H7 (cell line): ENCODE data around the gene SBSN. TPM values are rescaled to one million over a fixed set of nuclear protein-coding genes. Genes with fewer than 3 reads are reported as not detected.

Experiments
- DNase-seq: peaks from one replicate; pipeline ENCODE4 v3.0.0; 2012
- H3K27me3 ChIP-seq: 2 replicates; pipeline ENCODE4 v1.6.0; 2011; ENCODE audit warnings: mild to moderate bottlenecking, low read length; ENCODE audit not compliant: control insufficient read depth, insufficient read depth
- H3K36me3 ChIP-seq: replicated peaks from 2 replicates; pipeline ENCODE4 v1.5.1; 2011; ENCODE audit warnings: low read length; ENCODE audit not compliant: control insufficient read depth, insufficient read depth
- H3K4me3 ChIP-seq: 2 replicates; pipeline ENCODE4 v1.5.1; 2011; ENCODE audit warnings: low read depth, mild to moderate bottlenecking, control low read depth, low read length, moderate library complexity; ENCODE audit not compliant: insufficient read depth
- total RNA-seq: library from RNA; depleted of rRNA; stranded (reverse); fragments of >200 nt; shearing (Covaris generic); gene quantifications from 2 replicates; pipeline ENCODE4 v1.2.3, GENCODE V29; 2014

SBSN gene
- total RNA-seq, 1 experiment from 2014 or later: not detected

DNA sequence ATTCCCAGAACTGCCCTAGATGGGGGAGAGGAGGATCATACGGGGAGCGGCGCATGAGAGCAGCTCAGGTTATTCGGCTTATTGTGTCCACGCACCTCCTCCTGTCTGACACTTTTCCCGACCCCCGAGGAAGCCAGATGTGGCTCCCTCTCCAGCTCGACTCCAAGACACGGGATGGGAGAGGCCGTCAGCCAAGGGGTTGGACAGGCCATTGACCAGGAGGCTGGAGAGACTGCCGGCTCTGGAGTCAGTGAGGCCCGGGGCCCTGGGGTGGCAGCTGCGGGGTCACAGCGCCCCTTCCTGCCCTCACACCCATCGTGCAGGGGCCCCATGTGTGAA, 17.5 kb downstream of the SBSN start:
- H3K27me3 ChIP-seq: peaks cover 4% of the 10 kb centered on the region
- H3K4me3 ChIP-seq: peak overlapping the region; percentile 6; the same call in 1 of the 2 replicates
- no peak for DNase-seq
- peaks cover 16% of the 10 kb centered on the region for H3K36me3 ChIP-seq

DNA sequence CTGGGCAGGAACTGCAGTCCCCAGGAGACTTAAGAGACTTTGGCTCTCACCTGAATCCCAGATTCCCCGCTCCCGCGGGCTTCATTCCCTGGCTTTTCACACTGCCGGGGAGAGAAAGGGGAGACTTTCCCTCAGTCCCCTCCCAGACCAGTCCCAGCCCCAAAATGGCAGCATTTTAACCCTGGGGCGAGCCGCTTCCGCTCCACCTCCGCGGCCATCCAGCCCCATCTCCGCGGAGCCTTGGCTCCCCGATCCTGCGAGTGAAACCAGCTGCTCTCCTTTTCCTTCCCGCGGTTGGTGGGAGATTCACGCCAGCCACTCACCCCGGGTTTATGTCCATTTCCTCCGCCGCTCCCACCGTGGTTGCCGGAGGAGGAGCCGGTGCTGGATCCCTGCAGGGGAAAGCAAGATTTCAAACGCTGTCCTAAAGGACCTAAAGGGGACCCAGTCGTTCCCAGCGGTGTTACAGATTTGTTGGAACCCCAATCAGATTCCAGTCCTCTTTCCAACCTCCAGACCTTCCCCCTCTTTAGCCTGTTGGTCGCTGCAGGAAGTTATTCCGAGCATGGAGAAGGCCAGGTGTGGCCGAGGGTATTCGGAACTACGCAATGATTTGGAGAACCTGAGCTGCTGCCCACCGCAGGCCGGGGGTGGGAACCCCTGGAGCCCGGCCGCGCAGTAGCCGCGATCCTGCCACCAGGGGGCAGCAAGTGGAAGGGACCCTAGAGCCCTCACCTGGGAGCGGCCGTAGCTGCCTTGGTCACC, 18.1 kb downstream of the SBSN start:
- Histone ChIP-seq H3K27me3 (peaks cover 4% of the 10 kb centered on the region), H3K36me3 (peaks cover 21% of the 10 kb centered on the region), H3K4me3 (peak overlapping the region; percentile 66)
- peak; percentile 99 for DNase-seq

DNA sequence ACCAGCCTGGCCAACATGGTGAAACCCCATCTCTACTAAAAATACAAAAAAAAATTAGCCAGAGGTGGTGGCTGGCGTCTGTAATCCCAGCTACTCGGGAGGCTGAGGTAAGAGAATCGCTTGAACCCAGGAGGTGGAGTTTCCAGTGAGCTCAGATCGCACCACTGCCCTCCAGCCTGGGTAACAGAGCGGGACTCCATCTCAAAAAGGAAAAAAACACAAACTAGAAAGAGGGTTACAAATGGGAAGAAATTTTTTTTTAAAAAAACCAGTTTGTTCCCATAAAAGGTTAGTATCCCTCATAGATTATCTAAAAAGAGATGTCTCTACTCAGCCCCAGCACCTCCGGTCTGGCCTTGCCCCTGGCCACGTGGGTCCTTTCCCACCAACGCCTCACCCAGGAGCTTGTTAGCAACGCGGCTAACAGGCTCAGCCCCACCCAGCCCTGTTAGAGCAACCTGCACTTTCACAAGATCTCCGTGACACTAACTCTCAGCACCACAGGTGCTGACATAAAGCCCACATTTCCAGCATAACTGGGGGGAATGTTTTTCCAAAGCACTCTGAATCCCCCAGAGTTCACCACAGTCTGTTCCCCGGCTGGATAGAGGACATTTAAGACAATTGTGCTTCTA, 19.0 kb downstream of the SBSN start:
- peak; percentile 81 for DNase-seq
- H3K36me3 ChIP-seq: peaks cover 24% of the 10 kb centered on the region
- peaks cover 2% of the 10 kb centered on the region for H3K27me3 ChIP-seq
- H3K4me3 ChIP-seq: peak overlapping the region; percentile 66

DNA sequence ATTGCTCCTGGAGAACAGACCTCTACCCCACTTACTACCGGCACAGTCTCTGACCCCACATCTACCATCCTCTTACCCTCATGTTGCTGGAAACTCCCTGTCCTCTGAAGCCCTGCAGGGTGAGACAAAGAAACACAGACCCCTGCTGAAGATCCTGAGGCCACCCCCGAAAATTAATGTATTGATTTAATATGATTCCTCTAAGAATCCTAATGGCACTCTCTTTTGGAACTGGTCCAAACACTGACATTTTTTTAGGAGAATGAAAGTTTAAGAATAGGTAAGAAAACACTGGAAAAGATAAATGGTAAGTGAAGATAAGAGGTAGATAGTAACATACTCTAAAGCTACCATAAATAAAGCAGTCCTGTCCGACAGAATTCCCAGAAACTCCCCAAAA, 20.0 kb downstream of the SBSN start:
- Histone ChIP-seq H3K27me3 (peaks cover 2% of the 10 kb centered on the region), H3K4me3 (no peak overlapping the region), H3K36me3 (peaks cover 29% of the 10 kb centered on the region)
- no peak for DNase-seq

DNA sequence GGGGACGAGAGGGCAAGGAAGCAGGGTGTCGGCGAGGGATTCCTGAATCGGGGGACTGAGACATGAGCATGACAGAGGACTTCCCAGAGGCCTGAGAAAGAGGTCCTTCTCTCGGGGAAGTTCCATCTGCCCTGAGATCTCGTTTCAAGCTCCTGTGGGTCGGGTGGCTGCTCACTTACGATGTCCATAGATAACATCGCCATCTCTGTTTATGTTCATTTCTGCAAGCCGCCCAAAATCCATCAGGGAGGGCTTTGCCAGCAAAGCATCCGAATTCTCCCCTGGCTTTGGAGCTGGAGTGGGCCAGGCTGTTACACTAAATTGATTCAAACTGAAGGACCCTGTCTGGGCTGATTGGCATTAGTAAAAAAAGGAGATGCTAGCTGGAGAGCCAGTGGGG, 20.6 kb downstream of the SBSN start:
- peaks cover 29% of the 10 kb centered on the region for H3K36me3 ChIP-seq
- DNase-seq: no peak
- no peaks in the 10 kb centered on the region; the same call in 1 of the 2 replicates for H3K27me3 ChIP-seq
- H3K4me3 ChIP-seq: no peak overlapping the region

DNA sequence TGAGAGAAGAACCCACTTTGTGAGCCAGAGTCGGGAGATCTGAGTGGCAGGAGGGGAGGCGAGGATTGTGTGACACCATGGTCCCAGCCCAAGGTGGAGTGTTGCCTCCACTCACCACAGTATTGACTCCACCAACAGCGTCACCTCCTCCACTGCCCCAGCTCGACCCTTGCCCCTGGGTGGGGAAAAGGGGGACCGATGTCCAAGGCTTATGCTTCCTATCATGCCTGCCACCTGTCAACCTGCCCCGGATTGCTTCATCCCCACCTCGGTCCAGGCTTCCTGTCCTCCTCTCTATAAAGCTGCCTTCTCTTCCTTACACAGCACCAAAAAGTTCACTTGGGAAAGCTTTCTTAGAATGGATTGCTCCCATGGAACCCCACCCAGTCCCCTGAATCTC, 22.1 kb downstream of the SBSN start:
- Histone ChIP-seq H3K27me3 (no peaks in the 10 kb centered on the region), H3K36me3 (peaks cover 35% of the 10 kb centered on the region)

GRCh38 chr19:35502751-35503150, 25.4 kb downstream of the SBSN start:
- H3K36me3 ChIP-seq: peaks cover 47% of the 10 kb centered on the region
- no peak for DNase-seq

More for the DNA sequence above, 22.1 kb downstream of the SBSN start:
- no peak overlapping the region for H3K4me3 ChIP-seq
- DNase-seq: no peak

DNA sequence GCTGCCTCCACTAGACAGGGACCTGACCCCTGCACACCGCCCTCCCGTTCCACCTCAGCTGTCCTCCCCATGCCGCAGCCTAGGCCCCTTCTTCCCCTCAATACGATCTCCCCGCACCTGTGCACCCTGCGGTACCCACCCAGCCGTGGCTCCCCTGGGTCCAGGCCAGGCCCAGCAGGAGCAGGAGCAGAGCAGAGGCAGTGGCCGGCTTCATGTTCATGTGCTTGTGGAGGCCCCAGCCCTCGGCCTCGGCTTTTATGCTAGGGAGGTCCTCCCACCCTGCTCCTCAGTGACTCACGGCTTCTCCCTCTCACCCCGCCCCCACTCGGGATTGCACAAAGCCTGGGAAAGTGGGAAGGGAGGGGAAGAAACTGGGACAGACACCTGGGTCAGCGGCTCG, 26.4 kb downstream of the SBSN start:
- H3K36me3 ChIP-seq: peaks cover 44% of the 10 kb centered on the region
- DNase-seq: no peak
- no peaks in the 10 kb centered on the region for H3K27me3 ChIP-seq
- H3K4me3 ChIP-seq: no peak overlapping the region

More at GRCh38 chr19:35502751-35503150, 25.4 kb downstream of the SBSN start:
- no peak overlapping the region for H3K4me3 ChIP-seq
- no peaks in the 10 kb centered on the region for H3K27me3 ChIP-seq

GRCh38 chr19:35500611-35501010, 27.5 kb downstream of the SBSN start:
- H3K36me3 ChIP-seq: peaks cover 35% of the 10 kb centered on the region
- H3K4me3 ChIP-seq: no peak overlapping the region
- no peak for DNase-seq
- H3K27me3 ChIP-seq: no peaks in the 10 kb centered on the region

DNA sequence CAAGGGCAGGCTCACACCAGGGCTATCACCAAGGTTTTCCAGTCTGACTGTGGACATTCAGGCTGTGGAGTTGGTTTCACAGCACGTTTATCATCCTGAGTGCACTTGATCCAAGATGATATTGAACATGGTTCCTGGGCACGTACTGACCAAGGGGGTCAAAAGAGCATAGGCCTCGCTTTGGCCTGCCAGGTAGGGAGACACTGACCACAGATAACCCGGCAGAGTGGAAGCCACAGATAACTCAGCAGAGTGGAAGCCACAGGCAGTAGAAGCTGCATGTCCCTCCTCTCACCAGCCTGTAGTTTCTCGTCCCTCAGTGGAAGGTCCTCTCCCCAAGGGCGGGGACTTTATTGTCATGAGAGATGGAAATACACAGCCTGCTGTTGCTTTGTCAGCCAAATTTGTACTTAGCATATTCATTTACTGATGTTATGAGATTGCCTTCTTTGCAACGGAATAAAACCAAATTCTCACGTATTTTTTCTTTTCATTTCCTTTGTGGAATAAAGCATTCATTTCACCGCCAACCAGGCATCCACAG, 29.1 kb downstream of the SBSN start:
- Histone ChIP-seq H3K4me3 (no peak overlapping the region), H3K27me3 (no peaks in the 10 kb centered on the region), H3K36me3 (peaks cover 26% of the 10 kb centered on the region)
- no peak for DNase-seq

DNA sequence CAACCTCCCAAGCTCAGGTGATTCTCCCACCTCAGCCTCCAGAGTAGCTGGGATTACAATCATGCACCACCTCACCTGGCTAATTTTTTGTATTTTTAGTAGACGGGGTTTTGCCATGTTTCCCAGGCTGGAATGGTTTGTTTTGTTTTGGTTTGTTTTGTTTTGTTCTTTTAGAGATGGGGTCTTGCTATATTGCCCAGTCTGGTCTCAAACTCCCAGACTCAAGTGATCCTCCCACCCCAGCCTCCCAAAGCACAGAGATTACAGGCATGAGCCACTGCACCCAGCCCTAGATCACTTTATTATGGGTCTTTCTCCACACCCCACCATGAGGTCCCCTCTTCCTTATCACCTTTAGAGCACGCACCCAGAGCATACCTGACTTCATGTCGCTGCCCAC, 29.9 kb downstream of the SBSN start:
- DNase-seq: no peak
- peaks cover 21% of the 10 kb centered on the region for H3K36me3 ChIP-seq
- no peak overlapping the region for H3K4me3 ChIP-seq
- no peaks in the 10 kb centered on the region for H3K27me3 ChIP-seq

DNA sequence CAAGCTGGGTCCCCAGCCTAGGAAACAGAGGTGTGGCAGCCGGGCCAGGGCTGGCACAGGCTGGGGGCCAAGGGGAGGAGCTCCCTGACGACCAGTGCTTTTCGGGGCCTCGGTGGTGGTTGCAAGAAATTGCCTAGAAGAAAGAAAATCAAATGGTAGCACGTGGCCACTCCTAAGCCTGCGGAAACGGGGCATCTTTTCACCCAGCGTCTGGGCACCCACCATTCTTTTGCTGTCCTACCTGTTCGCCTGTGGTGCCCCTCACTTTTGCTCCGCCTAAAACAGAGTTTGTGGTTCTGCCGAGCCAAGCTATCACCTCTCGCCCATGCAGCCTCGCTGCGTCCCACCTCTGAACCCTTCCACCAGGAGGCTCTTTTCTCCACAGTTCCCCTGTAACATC, 30.7 kb downstream of the SBSN start:
- Histone ChIP-seq H3K27me3 (no peaks in the 10 kb centered on the region), H3K36me3 (peaks cover 21% of the 10 kb centered on the region), H3K4me3 (no peak overlapping the region)
- peak; percentile 50 for DNase-seq

DNA sequence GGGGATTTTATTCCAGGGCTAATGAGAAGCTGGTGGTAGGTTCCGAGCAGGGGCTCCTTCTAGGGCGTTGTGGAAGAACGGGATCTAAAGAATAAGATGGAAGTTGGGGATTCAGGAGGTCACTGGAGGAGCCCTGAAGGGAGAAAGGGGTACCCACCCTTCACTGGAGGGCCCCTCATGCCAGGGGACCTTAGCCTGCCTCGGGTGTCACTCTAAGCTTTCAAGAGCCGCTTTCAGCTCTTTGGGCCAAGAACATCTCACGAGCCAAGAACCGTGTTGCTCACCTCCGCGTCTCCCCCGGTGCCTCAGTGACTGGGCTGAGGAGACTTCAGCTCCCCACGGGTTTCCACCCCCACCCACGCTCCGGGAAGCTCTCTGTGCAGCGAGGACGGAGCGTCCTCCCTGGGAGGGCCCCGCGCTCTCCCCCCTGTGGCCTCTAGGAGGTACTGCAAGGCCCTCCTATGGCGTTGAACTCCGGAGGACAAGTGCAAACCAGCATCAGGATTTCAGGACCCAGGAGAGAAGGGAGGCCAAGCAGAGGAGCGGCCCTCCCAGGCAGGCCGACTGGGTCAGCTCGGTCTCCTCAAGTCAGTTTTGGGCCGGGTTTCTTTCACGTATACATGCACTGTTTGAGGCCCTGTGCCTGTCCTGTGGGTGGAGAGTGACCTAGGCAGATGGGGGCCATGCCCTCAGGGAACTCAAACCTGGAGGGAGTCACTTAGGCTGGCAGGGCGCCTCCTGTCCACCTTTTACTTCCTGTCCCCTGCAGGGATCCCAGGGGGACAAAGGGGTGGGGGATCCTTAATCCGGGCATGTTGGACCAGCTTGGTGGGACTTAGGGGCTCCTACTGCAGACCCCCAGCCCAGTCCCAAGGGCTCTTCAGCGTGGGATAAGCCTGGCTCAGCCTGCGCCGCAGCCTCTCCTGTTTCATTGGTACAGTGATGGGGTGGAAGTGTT, 32.7 kb downstream of the SBSN start:
- Histone ChIP-seq H3K4me3 (no peak overlapping the region), H3K27me3 (no peaks in the 10 kb centered on the region)

DNA sequence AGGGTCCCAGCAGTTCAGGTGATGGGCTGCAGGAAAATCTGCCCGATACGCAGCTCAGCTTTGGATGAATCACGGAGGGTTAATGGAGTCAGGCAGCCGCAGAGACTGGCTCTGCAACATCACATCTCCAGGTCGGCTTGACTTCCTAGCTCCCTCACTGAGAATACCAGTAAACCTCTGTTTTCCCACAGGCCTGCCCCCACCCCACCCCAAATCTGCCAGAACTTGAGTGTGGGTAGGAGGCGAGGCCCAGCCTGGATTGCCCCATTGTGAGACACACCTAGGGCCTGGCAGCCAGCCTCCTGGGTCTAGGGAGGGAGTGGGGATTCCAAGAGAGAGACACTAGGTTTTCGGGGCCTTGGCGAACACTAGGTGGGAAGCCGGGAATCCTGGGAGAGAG, 34.1 kb downstream of the SBSN start:
- Histone ChIP-seq H3K27me3 (no peaks in the 10 kb centered on the region), H3K36me3 (peaks cover 4% of the 10 kb centered on the region), H3K4me3 (no peak overlapping the region)
- DNase-seq: no peak

More for the DNA sequence above, 32.7 kb downstream of the SBSN start:
- peaks cover 12% of the 10 kb centered on the region for H3K36me3 ChIP-seq
- DNase-seq: peak; percentile 95
